ENCODE measurements around the gene ZNF283. TPM values are rescaled to one million over a fixed set of nuclear protein-coding genes. Genes with fewer than 3 reads are reported as not detected.

The ZNF283 gene
- total RNA-seq, 4 donors from 2014 or later: 5.7 to 10.5 (median 8.1) TPM

DNA sequence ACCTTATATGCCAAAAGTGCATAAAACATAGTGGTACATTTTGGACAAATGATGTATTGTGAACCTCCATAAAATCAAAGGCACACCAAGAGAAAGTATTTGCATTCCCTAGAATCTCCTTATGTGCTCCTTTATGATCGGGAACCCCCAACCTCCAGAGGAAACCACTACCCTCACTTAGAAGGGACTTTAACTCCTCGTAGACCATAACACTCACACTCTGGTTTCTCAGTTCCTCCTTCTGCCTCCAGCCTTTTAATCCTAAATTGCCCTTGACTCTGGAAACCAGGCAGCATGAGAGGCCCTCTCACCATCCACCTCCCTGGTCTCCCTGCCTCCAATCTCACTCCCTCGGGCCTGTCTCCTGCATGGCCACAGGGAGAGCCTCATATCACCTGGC, 36.5 kb upstream of the ZNF283 start:
- TF ChIP-seq, protein P1, sequence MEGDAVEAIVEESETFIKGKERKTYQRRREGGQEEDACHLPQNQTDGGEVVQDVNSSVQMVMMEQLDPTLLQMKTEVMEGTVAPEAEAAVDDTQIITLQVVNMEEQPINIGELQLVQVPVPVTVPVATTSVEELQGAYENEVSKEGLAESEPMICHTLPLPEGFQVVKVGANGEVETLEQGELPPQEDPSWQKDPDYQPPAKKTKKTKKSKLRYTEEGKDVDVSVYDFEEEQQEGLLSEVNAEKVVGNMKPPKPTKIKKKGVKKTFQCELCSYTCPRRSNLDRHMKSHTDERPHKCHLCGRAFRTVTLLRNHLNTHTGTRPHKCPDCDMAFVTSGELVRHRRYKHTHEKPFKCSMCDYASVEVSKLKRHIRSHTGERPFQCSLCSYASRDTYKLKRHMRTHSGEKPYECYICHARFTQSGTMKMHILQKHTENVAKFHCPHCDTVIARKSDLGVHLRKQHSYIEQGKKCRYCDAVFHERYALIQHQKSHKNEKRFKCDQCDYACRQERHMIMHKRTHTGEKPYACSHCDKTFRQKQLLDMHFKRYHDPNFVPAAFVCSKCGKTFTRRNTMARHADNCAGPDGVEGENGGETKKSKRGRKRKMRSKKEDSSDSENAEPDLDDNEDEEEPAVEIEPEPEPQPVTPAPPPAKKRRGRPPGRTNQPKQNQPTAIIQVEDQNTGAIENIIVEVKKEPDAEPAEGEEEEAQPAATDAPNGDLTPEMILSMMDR (IDR thresholded peaks at IDR 0.05; ENCODE audit: low read depth): no peak

DNA sequence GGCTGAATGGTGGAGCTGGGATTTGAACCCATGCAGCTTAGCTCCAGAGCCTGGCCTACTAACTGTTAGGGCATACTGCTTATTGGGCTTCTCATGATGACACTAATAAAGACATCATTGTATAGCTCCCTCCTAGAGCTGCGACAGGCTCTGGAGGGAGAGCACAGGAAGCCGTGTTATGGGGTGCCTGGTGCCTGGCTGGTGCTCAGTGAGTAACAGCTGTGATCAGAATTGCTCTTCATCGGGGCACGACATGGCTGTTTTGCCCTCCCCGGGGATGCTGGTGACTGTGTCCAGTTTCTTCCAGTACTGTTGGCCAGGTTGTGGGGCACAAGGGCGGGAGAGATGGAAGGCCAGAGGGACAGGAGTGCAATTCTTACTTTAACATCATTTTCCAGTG, 30.0 kb upstream of the ZNF283 start:
- TF ChIP-seq, protein P1 (IDR thresholded peaks at IDR 0.05; ENCODE audit: low read depth): no peak

DNA sequence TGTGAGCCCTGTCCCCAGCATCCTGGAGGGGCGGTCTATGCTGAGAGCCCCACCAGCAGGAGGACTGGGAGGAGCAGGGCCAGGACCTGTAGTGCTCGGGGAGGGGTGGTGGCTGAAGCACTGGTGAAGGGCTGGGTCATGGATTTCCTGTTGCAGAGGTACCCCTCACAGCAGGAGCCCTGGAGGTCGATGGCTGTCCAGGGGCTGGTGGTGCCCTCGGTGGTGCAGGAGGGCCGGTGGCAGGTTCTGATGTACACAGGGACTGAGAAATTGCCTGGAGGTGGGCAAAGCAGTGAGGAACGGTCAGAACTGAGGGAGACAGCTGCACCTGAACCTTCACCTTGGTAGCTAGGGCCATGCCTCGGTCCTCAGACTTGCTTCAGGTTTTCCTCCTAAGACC, 29.6 kb upstream of the ZNF283 start:
- TF ChIP-seq, protein P1 (IDR thresholded peaks at IDR 0.05; ENCODE audit: low read depth): no peak

DNA sequence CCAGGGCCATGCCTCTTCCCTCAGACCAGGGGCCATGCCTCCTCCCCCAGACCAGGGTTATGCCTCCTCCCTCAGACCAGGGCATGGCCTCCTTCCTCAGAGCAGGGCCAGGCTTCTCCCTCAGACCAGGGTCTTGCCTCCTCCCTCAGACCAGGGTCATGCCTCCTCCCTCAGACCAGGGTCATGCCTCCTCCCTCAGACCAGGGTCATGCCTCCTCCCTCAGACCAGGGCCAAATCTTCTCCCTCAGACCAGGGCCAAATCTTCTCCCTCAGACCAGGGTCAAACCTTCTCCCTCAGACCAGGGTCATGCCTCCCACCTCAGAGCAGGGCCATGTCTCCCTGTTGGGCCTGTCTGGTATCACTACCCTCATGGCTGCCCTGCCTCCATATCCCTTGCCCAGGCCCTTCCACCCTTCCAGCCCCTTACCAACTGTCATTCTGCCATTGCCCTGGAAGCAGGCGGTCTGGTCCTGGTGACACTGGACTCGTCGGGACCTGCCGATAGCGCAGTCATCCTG, 29.0 kb upstream of the ZNF283 start:
- TF ChIP-seq, protein P1 (IDR thresholded peaks at IDR 0.05; ENCODE audit: low read depth): no peak

DNA sequence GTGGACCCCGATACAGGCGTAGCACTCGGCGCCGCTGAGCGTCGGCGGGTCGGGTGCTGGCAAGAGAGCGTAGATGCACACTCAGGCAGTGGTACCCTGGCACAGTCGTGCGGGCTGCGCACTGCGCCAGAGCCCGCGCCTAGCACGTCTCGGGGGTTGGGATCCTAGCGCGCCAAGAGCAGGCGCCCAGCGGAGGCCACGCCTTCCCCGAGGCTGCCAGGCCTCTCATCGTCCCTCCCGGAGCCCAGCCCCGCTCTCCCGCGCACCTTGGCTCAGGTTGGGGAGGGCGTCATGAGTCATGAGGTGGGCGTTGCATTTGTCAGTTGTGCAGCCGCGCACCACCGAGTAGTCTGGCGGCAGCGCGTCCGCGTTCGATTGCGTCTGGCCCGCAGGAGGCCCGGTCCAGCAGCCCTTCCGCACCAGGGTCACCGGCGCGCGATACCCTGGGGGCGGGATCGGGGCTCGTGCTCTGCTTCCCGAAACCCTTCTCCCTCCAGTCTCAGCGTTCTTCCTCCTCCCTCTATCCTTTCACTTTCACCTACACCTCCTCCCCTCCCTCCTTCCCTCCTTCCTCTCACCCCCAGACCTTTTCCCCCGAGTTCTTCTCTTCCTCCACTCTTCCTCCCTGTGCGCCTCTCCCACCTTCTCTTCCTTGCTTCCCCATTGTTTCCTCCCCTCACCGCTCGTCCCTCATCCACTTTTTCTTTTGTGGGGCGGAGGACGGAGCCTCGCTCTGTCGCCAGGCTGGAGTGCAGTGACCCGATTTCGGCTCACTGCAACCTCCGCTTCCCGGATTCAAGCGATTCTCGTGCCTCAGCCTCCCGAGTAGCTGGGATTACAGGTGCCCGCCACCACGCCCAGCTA, 28.3 kb upstream of the ZNF283 start:
- TF ChIP-seq, protein P1 (IDR thresholded peaks at IDR 0.05; ENCODE audit: low read depth): no peak

DNA sequence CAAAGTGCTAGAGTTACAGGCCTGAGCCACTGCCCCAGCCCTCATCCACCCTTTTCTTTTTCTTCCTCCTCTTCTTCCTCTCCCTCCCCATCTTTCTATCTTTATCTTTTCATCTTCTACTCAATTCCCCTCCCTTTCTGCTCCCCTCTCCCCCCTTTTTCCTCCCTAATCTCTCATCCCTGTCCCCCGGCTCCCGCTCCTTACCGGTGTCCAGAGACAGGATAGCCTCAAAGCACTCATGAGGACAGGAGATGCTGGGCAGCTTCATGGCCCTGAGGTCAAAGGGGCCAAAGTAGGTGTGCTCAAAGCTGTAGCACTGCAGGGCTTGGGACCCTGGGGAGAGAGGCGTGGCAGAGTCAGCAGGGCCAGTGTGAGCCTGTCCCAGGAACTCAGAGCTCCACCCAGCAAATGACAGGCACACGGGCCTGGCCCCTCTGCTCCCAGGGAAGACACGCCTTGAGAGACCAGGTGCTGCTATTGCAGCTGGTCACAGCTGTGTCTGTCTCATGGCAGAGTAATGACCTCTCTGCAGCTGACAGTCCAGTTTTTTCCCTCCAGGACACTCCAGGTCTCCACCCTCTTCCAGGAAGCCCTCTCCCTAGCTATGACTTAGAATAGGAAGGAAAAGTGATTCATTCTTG, 27.5 kb upstream of the ZNF283 start:
- TF ChIP-seq, protein P1 (IDR thresholded peaks at IDR 0.05; ENCODE audit: low read depth): no peak
